GM19043 (cell line): ENCODE data around the gene HSPA4L.

ENCODE experiments used
- ATAC-seq: cut with Tn5 transposase; IDR thresholded peaks from one replicate; pipeline ENCODE4 v1.9.1; 2021; ENCODE audit warnings: low read depth; ENCODE audit not compliant: unreplicated experiment

The HSPA4L gene

DNA sequence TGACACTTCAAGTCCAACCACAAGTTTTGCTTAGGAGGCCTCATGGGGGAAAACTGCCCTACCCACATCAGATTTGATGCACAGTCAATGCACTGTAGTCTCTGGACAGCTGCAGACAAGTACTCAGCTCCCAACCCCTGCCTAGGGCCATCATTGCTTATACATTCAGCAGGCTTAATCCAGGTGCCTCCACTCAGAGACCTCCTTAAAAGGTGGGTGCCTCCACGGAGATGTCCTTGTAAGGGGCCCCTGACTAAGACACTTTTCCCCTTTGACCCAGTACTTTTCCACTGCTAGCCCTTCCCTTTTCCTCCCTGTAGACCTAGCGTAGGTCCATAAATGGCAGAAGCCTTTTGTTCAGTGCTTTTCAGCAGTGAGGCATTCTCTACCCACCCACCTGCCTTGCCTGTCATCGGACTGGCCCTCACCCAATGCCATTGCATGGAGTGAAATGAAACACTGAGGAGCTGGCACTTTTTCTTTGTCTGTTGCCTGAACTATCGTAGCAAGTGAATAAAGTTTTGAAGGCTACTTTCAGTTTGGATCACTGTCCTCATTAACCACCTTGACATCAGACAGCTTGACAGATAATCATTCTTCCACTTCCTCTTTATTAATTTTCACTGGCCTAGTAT is 74.8 kb downstream of the HSPA4L start:
- ATAC-seq: peak; percentile 78

DNA sequence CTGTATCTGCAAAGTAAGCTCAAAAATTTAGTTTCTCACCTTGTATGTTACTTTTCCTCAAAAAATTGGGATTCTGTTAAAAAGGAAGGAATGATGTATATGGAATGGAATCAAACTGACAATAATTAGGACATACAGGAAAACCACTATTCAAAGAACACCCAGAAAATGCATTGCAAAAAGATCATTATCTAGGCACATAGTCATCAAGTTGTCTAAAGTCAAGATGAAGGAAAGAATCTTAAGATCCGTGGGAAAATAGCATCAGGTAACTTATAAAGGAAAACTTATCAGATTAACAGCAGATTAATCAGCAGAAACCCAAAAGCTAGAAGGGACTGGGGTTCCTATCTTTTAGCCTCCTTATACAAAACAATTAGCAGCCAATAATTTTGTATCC is 75.5 kb downstream of the HSPA4L start:
- no peak for ATAC-seq

- ATAC-seq: no peak
These were observed 86.1 kb downstream of the HSPA4L start for GRCh38 chr4:127868196-127868595.

DNA sequence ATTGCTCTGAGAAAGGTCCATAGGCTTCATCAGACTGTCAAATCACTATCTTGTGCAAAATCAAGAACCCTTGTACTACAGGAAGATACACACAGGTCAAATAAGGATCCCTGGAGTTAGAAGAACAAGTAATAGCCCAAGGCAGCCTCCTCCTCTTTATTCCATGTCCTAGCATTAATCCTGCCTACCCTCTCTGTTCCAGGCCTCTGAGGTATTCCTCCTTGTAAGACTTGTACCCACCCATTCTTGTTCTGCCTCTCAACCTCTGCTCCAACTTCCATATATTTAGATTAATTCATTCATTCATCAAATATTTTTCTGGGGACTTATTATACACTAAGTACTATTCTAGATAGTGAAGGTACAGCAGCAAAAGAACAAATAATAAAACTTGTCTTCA is 88.2 kb downstream of the HSPA4L start:
- ATAC-seq: no peak

GRCh38 chr4:127870688-127871087 is 88.6 kb downstream of the HSPA4L start:
- no peak for ATAC-seq

GRCh38 chr4:127875791-127876190 is 93.7 kb downstream of the HSPA4L start:
- no peak for ATAC-seq

DNA sequence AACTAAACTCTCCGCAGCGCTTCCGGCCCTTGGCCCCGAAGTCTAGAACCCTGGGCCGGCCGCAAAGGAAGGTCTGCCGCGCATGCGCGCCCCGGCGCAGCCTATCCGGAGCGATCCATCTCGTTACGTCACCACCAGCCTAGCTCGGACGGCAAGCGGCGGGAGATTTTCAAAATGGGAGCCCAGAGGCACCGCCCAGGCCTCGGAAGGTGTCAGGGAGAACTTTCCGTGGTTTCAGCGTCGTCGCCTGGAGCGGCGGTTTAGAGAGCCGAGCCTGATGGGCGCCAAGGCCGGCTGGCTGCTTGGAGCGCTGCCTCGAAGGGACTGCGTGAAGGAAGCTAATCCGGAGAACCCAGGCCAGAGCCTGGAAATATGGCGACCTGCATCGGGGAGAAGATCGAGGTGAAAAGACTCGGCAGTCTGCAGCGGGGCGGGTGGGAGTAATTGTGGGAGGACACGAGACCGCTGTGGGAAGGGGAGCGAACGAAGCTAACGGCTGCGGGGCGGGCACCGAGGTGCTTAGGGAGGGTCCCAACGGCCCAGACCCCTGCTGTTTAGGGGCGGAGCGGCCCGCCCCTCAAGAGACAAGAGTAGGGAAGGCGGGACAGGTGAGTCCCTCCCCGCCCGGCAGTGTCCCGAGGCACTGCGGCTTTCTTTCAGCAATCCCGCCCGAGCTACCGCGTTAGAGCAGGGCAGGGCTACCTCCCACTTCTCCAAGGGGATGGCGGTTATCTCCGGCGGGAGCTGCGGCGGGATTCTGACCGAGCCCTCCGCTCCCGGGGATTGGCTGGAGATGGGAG is 98.8 kb downstream of the HSPA4L start, which contains the start of gene PLK4:
TSS of gene PLK4 (plus strand) at position 131 of the 800 bp plus-strand sequence. CDS start at position 373, 242 bp downstream.
- ATAC-seq: peak; percentile 94

DNA sequence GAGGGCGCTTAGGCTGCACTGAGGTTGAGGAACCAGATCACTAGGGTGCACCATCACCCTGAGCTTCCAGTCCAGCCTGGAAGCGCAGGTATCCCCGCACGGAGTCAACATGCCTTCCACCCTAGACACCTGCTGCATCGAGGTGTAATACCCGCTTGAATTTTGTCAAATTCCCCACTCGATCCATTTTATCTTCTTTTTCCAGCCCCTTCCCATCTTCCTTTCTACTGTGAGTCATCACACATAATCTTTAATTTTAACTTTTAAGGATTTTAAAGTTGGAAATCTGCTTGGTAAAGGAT is 99.4 kb downstream of the HSPA4L start:
- peak; percentile 33 for ATAC-seq

DNA sequence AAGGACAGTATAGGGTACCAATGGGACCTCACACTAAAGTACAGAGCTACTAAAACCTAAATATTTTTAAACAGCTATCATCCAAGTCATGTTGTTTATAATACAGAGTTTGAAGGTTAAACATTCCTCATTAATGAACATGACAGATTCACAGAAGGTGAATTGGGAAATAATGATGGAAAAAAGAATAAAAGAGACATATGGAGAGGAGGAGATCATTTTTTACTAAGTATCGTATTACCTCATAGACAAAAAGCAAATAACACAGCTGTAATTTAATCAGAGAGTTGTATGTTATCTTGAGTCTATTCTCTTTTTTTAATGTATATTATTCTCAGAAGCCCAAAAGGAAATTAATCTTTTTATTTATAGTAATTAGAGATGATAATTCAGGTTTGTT is 106.4 kb downstream of the HSPA4L start:
- ATAC-seq: no peak

- ATAC-seq: no peak
These were observed 107.8 kb downstream of the HSPA4L start for GRCh38 chr4:127889903-127890302.
